ENCODE results near the gene OGFOD1.

The OGFOD1 gene

DNA sequence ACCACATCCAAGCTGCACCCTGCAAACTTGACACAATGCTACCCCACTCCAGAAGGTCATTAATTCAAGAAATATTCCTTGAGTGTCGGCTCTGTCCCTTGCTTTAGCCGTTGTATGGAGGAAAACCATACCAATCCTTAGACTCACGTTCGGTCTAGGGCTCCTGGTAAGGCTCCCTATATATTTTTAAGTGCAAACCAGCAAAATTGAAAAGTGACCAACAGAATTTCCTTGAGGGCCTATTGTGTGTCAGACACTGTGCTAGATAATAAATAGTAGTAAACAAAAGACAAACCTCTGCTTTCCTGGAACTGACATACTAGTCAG is 68.9 kb downstream of the OGFOD1 start:
- Histone ChIP-seq H3K79me2 (ENCODE audit: insufficient read depth, low read length) (no peaks in the 10 kb centered on the region), H3K27me3 (ENCODE audit: low read length) (no peaks in the 10 kb centered on the region), H3K9me3 (ENCODE audit: insufficient read depth, low read length) (no peaks in the 10 kb centered on the region), H3F3A (ENCODE audit: insufficient read depth) (no peaks in the 10 kb centered on the region), H2AFZ (ENCODE audit: low read depth, low read length, severe bottlenecking) (peak overlapping the region; percentile 86), H4K20me1 (ENCODE audit: low read depth, low read length) (no peaks in the 10 kb centered on the region), H3K9ac (ENCODE audit: low read length) (peak overlapping the region; percentile 69), H3K27ac (ENCODE audit: low read depth, low read length) (no peak overlapping the region), H3K4me3 (ENCODE audit: insufficient read depth, low read length, poor library complexity, severe bottlenecking) (peak overlapping the region; percentile 80), H3K4me2 (ENCODE audit: low read depth, low read length, poor library complexity, severe bottlenecking) (peak overlapping the region; percentile 69), H3K9me2 (replicated peaks; ENCODE audit: insufficient read depth, low read length) (no peaks in the 10 kb centered on the region), H3K36me3 (ENCODE audit: low read length) (no peaks in the 10 kb centered on the region)
- TF ChIP-seq, protein P1, sequence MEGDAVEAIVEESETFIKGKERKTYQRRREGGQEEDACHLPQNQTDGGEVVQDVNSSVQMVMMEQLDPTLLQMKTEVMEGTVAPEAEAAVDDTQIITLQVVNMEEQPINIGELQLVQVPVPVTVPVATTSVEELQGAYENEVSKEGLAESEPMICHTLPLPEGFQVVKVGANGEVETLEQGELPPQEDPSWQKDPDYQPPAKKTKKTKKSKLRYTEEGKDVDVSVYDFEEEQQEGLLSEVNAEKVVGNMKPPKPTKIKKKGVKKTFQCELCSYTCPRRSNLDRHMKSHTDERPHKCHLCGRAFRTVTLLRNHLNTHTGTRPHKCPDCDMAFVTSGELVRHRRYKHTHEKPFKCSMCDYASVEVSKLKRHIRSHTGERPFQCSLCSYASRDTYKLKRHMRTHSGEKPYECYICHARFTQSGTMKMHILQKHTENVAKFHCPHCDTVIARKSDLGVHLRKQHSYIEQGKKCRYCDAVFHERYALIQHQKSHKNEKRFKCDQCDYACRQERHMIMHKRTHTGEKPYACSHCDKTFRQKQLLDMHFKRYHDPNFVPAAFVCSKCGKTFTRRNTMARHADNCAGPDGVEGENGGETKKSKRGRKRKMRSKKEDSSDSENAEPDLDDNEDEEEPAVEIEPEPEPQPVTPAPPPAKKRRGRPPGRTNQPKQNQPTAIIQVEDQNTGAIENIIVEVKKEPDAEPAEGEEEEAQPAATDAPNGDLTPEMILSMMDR (IDR thresholded peaks at IDR 0.05; ENCODE audit: insufficient read depth, low read length, poor library complexity, severe bottlenecking) = no peak
- no peak for TF ChIP-seq EZH2phosphoT487 (conservative IDR thresholded peaks at IDR 0.05; ENCODE audit: low read length)

DNA sequence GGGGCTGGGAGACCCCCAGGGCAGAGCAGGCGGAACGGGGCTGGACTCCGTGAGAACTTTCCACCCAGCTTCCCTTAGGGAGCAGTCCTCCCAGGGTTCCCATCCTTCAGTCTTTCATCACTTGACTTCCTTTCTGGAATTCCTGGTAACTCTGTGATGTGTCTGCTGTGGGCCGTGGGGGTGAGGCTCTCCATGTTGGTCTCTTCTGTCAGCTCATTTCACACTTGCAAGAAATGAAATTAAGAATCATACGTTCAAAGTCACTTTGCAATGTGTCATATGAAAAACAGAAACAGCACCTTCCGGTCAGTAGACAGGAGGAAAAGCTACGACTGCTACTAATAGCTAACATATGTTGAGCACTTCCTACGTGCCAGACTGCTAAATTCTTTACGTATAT is 73.9 kb downstream of the OGFOD1 start:
- Histone ChIP-seq H3K9me3 (ENCODE audit: insufficient read depth, low read length) (no peaks in the 10 kb centered on the region), H3K27ac (ENCODE audit: low read depth, low read length) (no peak overlapping the region), H3K9ac (ENCODE audit: low read length) (no peak overlapping the region), H3K79me2 (ENCODE audit: insufficient read depth, low read length) (no peaks in the 10 kb centered on the region), H3K9me2 (replicated peaks; ENCODE audit: insufficient read depth, low read length) (no peaks in the 10 kb centered on the region), H3F3A (ENCODE audit: insufficient read depth) (no peaks in the 10 kb centered on the region), H3K36me3 (ENCODE audit: low read length) (no peaks in the 10 kb centered on the region), H3K27me3 (ENCODE audit: low read length) (no peaks in the 10 kb centered on the region), H2AFZ (ENCODE audit: low read depth, low read length, severe bottlenecking) (no peak overlapping the region), H4K20me1 (ENCODE audit: low read depth, low read length) (no peaks in the 10 kb centered on the region), H3K4me3 (ENCODE audit: insufficient read depth, low read length, poor library complexity, severe bottlenecking) (no peak overlapping the region), H3K4me2 (ENCODE audit: low read depth, low read length, poor library complexity, severe bottlenecking) (no peak overlapping the region)
- TF ChIP-seq EZH2phosphoT487 (conservative IDR thresholded peaks at IDR 0.05; ENCODE audit: low read length) = no peak
- TF ChIP-seq, protein P1 (IDR thresholded peaks at IDR 0.05; ENCODE audit: insufficient read depth, low read length, poor library complexity, severe bottlenecking) = no peak

All from SU-DHL-6 (cell line).